NOMO-1 treated with dmso at 0.1 percent for 144 hours (cell line): ENCODE results near the gene ITPR3.
"Not testable (repeated sequence)": the region's sequence is repeated elsewhere in the genome, so short reads cannot be mapped to it uniquely, and the experiment has no call there.

ENCODE experiments used
- DNase-seq: peaks from one replicate; lab custom pipeline; 2025; ENCODE audit not compliant: unreplicated experiment; lab: John Stamatoyannopoulos, UW

The ITPR3 gene

DNA sequence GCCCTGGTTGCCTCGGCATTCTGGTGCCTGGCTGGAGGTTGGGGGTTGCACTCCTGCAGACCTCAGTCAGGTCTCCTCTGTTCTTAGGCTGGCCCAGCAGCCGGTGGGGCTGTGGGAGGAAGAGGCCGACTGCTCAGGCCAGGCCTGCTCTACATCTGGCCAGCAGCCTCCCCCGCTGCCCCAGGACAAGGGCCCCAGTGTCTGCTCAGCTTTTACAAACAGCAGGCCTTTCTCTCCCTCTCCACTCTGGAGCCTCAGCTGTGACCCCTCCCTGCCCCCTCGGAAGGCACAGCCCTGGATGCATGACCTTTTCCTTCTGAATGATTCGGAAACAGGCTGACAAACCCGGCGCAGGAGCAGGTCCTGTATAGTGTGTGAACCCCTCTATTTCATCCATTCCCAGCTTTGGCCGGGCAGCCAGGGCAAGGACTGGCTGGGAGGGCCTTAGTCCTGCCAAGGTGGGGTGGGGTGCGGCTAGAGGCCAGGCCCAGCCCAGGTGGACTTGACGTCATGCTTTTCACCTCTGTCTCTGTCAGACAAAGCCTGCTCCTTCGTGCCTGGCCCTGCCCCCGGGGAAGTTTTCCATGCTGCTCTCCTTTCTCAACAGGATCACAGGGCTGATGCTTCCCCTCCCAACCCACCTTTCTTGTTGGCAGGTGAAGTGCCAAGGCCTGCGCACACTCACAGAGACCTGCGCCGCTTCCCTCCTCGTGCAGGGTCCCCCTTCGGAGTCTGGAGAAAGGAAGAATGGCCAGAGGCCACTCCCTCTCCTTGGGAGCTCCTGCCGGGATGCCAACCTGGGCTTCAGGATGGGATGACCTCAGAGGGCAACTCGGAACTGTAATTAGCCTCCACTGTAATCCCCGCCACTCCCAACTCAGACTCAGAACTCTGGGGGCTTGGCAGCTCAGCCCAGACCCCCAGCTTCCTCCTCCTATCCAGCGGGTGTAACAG is 10.1 kb upstream of the ITPR3 start:
- no peak for DNase-seq

DNA sequence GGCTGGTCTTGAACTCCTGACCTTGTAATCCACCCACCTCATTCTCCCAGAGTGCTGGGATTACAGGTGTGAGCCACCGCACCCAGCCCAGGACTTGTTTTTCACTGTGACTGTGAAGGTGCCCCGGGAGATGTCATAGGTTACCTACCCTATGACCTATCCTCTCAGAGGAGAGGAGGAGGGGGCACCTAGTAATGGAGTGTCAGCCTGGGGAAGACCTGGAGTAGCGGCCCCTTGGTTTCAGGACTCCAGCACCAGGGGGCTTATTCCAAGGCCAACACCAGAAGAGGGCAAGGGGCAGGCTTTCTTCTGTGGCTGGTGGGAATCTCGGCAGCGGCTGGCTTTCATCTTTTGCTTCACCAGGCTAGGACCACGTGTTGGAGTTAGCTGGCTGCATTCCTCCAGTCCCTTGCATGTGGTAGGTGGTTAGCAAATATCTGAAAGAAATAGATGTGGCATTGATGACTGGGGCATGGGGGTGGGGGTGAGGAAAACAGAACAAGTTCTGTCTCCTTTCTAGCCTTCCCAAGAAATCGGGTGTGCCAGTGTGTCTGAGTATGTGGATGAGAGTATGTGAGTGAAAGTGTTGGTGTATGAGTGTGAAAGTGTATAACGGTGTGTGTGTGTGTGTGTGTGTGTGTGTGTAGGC is 7.9 kb upstream of the ITPR3 start:
- DNase-seq, result no peak

GRCh38 chr6:33613795-33614168 is 7.3 kb upstream of the ITPR3 start:
- DNase-seq, result no peak

GRCh38 chr6:33616113-33616512 is 5.0 kb upstream of the ITPR3 start:
- no peak for DNase-seq

DNA sequence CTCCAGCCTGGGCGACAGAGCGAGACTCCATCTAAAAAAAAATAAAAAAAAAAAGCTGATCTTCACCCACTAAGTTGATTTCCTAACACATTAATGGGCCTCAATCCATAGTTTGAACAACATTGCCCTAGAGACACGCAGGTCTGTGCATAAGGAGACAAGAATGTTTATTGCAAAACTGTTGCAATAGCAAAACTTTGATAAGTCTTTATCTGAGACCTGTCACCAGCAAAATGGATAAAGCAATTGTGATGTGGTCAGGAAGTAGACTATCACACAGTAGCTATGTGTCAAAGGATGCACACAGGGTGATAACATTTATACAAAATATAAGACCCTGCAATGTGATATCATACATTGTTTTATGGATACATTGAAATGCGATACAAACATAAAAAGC is 4.2 kb upstream of the ITPR3 start:
- DNase-seq, result no peak

- DNase-seq, result no peak
These were observed 1.8 kb upstream of the ITPR3 start for GRCh38 chr6:33619166-33619840.

GRCh38 chr6:33620158-33620855 is 815 bp upstream of the ITPR3 start:
- peak; percentile 33 for DNase-seq

GRCh38 chr6:33621711-33622388 is 728 bp downstream of the ITPR3 start:
- DNase-seq, result no peak

DNA sequence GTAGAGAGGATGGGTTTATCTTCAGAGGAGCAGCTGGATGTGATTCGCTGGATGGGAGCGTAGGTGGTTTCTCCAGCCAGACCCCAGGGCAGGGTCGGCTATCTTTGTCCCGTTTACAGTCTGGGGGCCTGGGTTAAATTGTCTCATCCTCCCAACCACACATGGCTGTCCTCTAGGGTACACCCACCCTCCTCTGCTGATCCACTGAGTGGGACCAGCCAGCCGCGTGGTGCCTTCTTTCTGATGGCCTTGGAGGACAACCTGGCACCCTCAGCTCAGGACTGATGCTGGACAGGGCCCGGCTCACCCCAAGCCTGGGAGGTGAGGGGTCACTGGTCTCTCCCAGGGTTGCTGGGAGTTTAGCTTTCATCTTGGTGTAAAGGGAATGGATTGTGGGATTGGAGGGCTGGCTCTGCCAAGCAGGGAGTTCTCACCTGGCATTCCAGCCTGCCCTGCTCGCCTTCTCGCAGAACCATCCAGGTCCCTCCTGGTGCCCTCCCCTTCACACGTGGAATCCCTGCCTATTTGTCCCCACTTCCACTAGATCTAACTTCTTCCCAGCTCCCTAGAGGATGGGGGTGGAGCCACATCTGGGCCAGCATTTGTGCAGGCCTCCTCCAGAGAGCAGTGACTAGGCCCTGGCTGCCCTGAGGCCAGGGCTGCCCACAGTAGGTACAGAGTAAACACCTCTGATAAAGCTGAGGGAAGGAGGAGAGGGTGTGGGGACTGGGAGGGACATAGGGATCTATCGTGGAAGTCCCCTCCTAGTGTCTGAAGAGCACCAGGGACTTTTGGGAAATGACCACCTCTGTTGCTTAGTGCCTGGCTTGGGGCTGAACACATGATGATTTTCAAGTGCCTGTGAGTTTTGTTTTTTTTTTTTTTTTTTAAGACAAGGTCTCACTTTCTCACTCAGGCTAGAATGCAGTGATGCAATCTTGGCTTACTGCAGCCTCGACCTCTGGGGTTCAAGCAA is 1.6 kb downstream of the ITPR3 start:
- DNase-seq, result no peak

DNA sequence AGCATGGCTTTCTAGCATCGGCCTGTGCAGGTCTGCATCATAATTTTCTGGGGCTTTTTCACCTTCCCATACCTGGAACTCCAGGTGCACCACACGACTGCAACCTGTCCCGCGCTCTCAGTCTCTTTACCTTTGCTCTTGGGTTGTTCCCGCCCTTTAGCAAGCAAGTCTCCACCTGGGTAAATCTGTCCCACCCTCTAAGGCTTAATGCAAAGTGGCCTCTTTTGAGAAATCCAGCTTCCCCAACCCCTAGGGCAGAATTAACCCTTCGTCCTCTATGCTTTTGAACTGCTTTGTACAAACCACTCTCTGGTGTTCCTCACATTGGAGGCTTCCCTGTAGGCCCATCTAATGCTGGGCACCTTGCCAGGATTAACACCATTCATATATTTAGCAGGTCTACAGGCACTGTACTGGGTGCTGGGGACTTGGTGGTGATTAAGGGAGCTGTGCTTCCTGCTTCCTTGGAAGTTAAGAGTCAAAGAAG is 2.8 kb downstream of the ITPR3 start:
- no peak for DNase-seq

DNA sequence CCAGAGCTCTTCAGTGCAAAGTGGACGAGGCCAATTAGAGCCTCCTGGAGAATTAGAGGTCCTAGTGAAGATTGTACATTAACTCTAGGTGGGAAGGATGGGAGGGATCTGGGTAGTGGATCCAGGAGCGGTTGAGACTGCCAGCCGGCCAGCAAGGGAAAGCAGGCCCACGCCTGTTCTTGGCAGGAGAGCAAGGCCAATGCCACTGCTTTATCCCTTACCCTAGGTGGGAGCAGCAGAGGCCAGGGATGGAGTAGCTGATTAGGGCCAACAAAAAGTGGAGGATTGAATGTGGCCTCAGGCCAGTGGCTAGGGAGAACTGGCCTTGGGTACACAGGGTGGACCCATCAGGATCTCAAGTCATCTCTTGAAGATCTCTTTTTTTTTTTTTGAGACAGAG is 3.7 kb downstream of the ITPR3 start:
- DNase-seq, result no peak

GRCh38 chr6:33627876-33628275 is 6.8 kb downstream of the ITPR3 start:
- DNase-seq, result no peak

- no peak for DNase-seq
These were observed 7.4 kb downstream of the ITPR3 start for GRCh38 chr6:33628401-33628964.

DNA sequence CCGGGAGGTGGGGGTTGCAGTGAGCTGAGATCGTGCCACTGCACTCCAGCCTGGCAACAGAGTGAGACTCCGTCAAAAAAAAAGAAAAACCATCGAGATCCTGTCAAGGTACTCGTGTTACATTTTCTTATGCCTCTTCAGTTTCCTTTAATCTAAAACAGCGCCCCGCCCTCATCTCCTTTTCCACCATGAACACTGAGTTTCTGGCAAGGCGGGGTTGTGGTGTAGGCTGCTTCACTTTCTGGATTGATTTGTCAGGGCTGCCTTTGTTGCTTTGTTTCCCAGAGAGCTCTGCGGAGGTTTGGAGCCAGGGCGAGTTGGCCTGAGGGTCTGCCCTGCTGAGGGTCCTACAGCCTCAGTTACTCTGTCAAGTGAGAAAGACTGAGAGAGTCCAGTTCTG is 8.9 kb downstream of the ITPR3 start:
- no peak for DNase-seq

DNA sequence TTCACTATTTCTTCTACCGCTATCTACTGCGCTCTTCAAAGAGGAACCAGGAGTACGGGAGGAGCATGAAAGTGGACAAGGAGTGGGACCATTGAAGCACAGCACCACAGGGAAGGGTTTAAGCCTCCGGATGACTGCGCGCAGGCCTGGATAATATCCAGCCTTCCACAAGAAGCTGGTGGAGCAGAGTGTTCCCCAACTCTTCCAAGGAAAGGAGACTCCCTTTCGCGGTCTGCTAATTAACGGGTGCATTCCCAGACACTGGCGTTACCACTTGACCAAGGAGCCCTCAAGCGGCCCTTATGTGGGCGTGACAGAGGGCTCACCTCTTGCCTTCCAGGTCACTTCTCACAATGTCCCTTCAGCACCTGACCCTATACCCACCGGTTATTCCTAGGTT is 10.4 kb downstream of the ITPR3 start:
- not testable (repeated sequence) for DNase-seq

- no peak for DNase-seq
These were observed 10.9 kb downstream of the ITPR3 start for GRCh38 chr6:33631971-33632557.

- DNase-seq, result no peak
These were observed 11.5 kb downstream of the ITPR3 start for GRCh38 chr6:33632558-33633039.

DNA sequence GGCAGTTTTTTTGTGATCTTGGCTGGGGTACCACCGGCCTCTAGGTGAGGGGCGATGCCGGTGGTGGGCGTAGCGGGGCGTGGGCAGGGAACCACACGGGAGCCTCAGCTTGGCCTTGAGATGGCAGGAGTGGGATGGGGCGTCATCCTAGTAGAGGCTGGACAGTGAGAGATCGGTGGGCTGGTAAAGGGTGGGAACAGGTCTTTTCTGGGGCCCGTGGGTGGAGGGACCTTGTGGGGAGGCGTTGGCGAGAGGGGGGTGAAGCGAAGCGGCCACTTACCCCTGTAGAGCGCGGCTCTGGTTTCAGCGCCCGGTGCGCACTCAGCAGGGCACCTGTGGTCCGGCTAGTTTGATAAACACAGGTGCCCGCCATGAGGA is 12.0 kb downstream of the ITPR3 start:
- no peak for DNase-seq
